Erythroblast (primary cell): Measurements from ENCODE around the gene FALEC.

Experiments
- GATA1 ChIP-seq: IDR thresholded peaks from 2 replicates; pipeline ENCODE4 v1.6.1; 2011; ENCODE audit warnings: low read depth, mild to moderate bottlenecking, control low read depth, low read length, moderate library complexity
- POLR2A ChIP-seq: IDR thresholded peaks from 2 replicates; pipeline ENCODE4 v1.6.1; 2011; ENCODE audit warnings: mild to moderate bottlenecking, low read length

- TF ChIP-seq POLR2A = no peak
- TF ChIP-seq GATA1 = no peak
Measured at GRCh38 chr1:150548632-150549495, 33.3 kb downstream of the FALEC start, which contains the start of gene ADAMTSL4.
